Renal cortex interstitium (tissue), 15 donors: ENCODE data around the gene SALL1. TPM values are rescaled to one million over a fixed set of nuclear protein-coding genes. Genes with fewer than 3 reads are reported as not detected.

ENCODE experiments used
- DNase-seq, 11 donors: peaks; one replicate each; pipeline ENCODE4 v3.0.0-alpha.2; 2013; ENCODE audit warnings: low read depth in 9 of 11, low spot score in 4 of 11; ENCODE audit errors: extremely low read depth in 1 of 11
- long read RNA-seq, 16 experiments: transcript quantifications; one replicate each; lab custom pipeline, GENCODE V29; 2026
- polyA plus RNA-seq, 3 donors: library from polyadenylated mRNA; unstranded; fragments of 120-200 nt; gene quantifications; one replicate each; pipeline ENCODE4 v1.2.1, GENCODE V29; 2013; ENCODE audit not compliant: insufficient read length in 3 of 3

SALL1 gene
- 100 to 1,000 TPM; 111 to 124 (median 123) TPM for polyA plus RNA-seq
- long read RNA-seq, donor 1, partial matches to known transcripts: 48 of 50 reads
- long read RNA-seq, donor 1, other reads (novel, unspliced or antisense): 0 of 50 reads
- long read RNA-seq, donor 2, partial matches to known transcripts: 69 of 69 reads
- long read RNA-seq, donor 2, other reads (novel, unspliced or antisense): 0 of 69 reads
- long read RNA-seq, donor 3, full-length matches to known transcripts: 1 of 53 reads
- long read RNA-seq, donor 3, partial matches to known transcripts: 52 of 53 reads
- long read RNA-seq, donor 3, other reads (novel, unspliced or antisense): 0 of 53 reads
- long read RNA-seq, donor 4, full-length matches to known transcripts: 1 of 36 reads
- long read RNA-seq, donor 4, partial matches to known transcripts: 35 of 36 reads
- long read RNA-seq, donor 4, other reads (novel, unspliced or antisense): 0 of 36 reads
- long read RNA-seq, donor 5: 0 reads
- long read RNA-seq, donor 6, full-length matches to known transcripts: 2 of 66 reads
- long read RNA-seq, donor 6, partial matches to known transcripts: 64 of 66 reads
- long read RNA-seq, donor 6, other reads (novel, unspliced or antisense): 0 of 66 reads
- long read RNA-seq, donor 7, full-length matches to known transcripts: 2 of 64 reads
- long read RNA-seq, donor 7, partial matches to known transcripts: 62 of 64 reads
- long read RNA-seq, donor 7, other reads (novel, unspliced or antisense): 0 of 64 reads
- long read RNA-seq, donor 8: 0 reads
- long read RNA-seq, donor 9, full-length matches to known transcripts: 1 of 35 reads
- long read RNA-seq, donor 9, partial matches to known transcripts: 34 of 35 reads
- long read RNA-seq, donor 9, other reads (novel, unspliced or antisense): 0 of 35 reads
- long read RNA-seq, donor 10, partial matches to known transcripts: 44 of 46 reads
- long read RNA-seq, donor 10, other reads (novel, unspliced or antisense): 0 of 46 reads
- long read RNA-seq, donor 11, partial matches to known transcripts: 50 of 51 reads
- long read RNA-seq, donor 11, other reads (novel, unspliced or antisense): 0 of 51 reads
- long read RNA-seq, donor 12, partial matches to known transcripts: 9 of 9 reads
- long read RNA-seq, donor 12, other reads (novel, unspliced or antisense): 0 of 9 reads
- long read RNA-seq, donor 13: 0 reads
- long read RNA-seq, donor 14, full-length matches to known transcripts: 1 of 24 reads
- long read RNA-seq, donor 14, partial matches to known transcripts: 23 of 24 reads
- long read RNA-seq, donor 14, other reads (novel, unspliced or antisense): 0 of 24 reads
- long read RNA-seq, donor 15, full-length matches to known transcripts: 2 of 36 reads
- long read RNA-seq, donor 15, partial matches to known transcripts: 34 of 36 reads
- long read RNA-seq, donor 15, other reads (novel, unspliced or antisense): 0 of 36 reads
- long read RNA-seq, donor 16, full-length matches to known transcripts: 13 of 154 reads
- long read RNA-seq, donor 16, partial matches to known transcripts: 141 of 154 reads
- long read RNA-seq, donor 16, other reads (novel, unspliced or antisense): 0 of 154 reads

DNA sequence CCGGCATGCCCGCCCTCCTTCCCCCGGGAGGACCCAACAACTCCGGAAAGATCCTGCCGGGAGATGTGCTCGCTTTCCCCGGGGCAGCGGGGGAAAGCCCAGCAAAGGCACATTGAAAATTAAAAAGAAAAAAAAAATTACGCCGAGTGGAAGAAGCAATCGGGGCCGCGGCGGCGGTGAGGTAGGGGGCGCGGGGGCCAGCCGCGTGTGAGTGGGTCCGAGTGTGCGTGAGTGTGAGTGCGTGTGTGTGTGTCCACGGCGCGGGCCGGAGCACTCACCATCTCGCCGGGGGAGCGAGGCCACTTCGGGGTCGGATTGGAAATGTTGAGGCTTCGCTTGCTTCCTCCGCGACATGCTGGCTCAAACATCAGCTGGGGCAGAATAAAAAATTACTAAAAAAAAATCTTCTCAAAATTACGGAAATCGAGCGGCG lies at the start of gene SALL1:
TSS of gene SALL1 (minus strand) at position 383 of the 433 bp plus-strand sequence. CDS start at position 354, 29 bp downstream.
- no peak for DNase-seq

DNA sequence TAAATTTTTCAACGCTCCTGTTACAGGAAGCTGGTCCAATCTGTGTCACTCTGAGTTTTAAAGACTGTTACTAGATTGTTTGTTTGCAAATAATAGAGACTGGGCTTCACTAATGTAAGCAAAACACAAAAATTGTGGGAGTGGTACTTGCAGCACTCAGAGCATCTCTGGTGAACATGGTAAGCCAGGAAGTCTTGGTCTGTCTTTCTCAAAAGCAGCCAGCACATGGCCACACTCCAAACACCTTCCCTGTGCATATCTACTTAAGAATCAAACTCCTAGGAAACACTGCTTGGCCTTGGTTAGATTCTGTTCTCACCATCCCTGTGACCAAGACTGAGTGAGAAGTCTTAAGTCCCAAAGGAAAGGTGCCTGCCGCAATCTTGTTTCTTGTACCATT lies 49.7 kb upstream of the SALL1 start:
- DNase-seq: no peak

DNA sequence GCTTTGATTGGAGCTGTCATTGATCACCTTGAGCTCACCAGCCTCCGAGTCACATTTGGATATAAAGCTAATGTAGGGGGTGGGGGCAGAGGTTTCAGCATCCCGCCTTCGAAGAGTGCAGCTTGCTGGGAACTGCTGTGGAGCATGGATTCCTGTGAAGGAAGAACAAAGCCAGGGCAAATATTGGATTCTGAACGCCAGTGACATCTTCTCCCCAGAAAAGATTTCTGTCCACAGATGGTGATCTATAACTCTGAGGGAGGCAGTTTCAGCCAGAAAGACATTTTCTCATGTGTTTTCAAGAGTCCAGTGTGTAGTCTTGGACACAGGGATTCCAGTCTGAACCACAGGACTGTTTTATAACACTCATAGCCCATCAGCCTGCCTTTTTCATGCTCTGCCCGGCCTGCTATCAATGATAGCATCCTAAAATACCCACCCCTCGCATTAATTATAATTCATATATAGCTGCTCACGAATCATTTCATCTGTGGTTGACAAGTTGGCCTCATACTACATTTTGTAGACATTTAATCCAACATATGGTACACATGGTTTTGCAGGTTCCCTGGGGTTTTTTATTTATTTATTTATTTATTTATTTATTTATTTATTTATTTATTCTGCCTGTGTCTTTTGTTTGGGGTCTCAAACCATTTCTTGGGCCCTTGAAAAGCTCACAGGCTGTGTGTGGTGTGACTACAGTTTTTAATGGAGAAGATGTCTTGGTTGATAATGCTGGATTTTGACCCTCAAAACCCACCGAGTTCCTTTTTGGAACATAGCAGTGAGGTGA lies 47.1 kb upstream of the SALL1 start:
- DNase-seq: no peak

DNA sequence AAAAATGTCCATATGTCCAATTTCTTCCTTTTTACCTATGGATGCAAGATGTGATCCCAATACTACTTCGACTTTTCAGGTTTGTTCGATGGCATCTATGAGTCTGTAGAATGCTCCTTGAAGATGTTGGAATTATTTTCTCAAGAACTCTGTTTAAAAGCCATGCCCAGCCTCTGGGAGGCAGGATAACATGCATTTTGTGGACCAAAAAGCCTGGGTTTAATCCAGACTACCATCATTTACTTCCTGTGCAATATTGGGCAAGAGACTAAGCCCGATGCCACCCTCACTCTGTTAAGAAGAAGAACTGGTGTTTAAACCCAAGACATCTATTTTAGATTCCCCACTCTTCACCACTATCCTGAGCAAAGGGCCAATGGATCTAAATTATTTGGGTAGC lies 42.8 kb upstream of the SALL1 start:
- no peak for DNase-seq

DNA sequence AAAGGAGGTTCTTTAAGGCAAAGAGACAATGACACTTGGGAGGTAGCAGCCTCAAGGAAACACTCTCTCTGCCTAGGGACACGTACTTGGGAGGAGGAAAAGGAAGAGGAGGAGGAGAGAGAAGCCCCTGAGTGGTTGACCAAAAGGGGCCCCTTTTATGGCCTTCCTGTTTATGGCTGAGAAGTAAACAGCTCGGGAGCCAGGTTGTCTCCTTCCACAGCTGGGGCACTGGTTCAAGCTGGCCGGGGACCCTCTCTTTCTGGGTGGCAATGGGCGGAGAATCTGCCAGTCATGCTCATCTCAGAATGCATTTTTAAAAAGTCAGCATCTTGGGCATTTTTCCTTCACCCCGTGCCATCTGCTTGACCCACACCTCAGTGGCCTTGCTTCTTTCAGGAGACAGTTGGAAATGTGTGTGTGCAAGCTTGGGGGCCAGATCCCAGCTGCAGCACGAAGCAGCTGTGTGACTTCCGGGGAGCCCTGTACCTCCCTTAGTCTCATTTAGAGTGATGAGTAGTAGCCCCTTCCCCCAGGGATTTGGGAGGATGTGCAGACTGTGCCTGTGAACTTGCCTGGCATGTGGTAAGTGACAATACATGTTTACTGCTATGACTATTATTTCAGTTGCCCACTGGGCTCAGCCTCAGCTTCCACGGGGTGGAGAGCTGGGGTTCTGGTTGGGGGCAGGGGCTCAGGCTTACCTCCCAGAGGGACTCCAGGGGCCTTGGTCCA lies 33.8 kb upstream of the SALL1 start:
- DNase-seq: no peak

DNA sequence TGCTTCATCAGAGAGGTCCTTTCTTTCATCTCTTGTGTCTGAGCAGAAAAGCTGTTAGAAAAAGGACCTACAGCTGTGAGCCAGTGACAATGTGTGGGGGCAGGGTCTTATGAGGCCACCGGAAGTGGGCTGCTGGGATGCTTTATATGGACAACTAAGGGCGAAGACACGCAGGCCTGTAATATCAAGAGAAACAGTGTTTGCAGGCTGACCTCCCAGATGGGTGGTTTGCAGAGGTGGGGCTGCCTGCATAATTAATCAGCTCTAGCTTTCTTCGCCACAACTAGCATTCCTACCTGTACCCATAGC lies 30.4 kb upstream of the SALL1 start:
- DNase-seq: no peak

DNA sequence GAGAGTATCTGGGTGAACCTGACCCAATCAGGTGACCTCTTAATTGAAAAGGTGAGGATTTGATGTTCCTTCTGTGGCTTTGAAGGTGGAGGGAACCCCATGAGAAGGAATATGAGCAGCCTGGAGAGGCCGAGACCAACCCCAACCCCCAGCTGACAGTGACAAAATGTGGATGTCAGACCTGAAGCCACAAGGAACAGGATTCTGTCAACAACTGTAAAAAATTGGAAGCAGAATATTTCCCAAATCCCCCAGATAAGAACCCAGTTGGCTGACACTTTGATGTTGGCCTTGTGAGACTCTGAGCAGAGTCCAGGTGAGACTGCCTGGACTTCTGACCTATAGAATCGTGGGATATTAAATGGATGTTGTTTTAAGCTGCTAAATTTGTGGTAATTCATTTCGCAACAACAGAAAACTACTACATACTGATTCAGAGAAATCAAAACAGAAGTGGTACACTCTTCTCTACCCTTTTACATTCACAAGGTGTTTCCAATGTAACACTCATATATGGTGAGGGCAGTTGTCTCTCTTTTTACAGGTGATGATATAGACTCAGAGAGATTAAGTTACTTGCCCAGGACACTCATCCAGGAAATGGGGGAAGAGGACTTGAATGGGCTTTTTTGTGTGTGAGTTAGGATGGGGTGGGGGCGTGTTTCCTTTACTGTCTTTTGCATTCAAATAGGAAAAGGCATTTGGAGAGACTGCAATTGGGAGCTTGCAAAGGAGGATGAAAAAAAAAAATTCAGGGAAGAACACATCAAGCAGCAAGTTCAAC lies 29.8 kb upstream of the SALL1 start:
- DNase-seq: no peak

DNA sequence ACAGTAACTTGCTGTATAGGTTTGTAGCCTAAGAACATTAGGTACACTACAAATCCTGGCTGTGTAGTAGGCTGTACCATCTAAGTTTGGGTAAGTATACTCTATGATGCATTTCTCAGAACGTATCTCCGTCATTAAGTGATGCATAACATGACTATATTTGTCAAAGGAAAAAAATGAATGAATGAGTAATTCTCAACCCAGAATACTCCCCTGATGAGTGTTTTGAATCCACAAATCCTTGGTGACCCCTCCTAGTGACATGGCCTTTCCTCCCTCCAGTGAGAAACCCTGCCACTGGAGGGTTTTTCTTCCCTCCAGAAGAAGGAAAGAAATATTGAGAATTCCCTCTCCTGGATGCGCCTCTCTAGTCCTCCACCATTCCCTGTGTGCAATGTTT lies 24.0 kb upstream of the SALL1 start:
- no peak for DNase-seq

DNA sequence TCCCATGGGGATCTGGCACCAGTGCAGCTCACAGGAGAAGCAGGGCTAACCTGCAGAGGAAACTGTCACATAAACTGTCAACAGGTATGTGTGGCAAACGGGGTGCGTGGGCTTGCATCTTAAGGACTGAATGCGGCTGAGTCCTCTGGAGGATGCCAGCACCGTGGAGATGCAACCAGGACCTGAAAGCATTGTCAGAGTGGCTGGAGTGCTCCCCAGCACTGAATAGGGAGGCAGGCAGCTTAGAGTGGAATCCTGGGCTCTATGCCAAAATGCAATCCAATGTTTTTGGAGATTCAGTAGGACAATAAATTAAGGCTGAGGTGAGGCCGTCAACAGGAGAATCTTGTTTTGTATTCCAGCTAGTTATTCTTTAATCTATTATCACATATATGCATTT lies 21.3 kb upstream of the SALL1 start:
- no peak for DNase-seq

DNA sequence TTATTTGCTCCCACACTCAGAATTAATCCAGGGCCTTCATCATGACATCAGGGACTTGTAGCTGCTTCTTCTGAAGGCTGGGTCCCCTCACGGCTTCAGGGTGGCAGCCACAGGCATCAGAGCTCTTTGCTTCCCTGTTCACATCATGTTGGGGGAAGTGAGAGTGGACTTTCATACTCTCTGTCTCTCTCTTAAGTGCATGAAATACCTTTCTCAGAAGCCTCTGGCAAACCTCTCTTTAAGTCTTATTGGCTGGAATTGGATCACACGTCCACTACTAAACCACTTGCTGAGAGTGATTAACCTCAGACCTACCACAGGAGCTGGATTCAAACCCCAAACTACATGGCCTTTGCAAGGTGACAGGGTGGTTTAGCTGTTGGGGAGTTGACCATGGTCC lies 17.7 kb upstream of the SALL1 start:
- DNase-seq: no peak

DNA sequence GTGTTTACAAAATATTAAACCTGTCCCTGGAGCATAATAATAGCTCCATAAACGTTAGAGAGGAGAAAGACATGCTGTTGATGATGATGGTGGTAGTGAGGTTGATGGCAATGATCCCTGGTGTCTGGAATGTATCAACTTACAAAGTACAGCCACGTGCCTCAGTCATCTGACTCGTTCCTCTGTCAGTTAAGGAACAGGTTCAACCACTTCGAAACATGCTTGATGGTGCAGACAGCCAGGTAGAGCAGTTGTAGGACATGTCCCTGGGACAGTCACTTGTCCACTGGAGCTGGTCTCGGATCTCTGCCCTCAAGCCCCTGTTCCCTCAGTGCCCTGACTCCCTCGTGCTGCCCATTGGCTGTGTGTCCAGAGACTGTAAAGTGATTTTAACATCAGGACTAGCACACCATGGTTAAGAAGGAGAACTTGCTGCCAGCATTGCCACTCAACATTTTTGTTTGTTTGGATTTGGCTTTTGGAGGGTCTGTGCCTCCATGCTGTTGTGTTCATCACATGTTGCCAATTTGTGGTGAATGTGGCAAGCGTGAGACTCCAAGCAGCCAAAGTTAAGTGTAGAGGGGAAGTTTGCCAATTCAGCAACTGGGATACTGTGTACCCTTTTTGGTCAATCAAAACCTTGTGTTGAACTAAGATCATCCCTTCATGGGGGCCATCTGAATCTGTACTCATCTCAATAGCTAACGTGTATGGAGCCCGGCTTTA lies 16.3 kb upstream of the SALL1 start:
- DNase-seq: no peak

DNA sequence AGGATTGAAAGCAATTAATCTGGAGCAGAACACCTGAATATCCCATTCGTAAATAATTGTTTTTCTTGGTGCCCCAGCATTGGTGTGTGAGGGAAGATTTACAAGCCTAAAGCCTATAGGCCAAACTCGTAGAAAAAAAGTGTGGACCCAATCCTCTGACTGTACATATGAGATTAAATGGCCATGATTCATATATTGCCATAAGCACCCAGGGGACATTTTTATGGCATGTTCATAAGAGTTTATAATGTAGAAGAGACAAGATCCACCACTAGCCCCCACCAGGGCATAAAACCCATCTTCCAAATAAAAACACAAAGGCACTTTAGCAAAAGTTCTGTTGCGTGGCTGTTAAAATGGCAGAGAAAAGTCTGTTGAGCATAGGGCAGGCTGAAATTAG lies 15.5 kb upstream of the SALL1 start:
- no peak for DNase-seq

DNA sequence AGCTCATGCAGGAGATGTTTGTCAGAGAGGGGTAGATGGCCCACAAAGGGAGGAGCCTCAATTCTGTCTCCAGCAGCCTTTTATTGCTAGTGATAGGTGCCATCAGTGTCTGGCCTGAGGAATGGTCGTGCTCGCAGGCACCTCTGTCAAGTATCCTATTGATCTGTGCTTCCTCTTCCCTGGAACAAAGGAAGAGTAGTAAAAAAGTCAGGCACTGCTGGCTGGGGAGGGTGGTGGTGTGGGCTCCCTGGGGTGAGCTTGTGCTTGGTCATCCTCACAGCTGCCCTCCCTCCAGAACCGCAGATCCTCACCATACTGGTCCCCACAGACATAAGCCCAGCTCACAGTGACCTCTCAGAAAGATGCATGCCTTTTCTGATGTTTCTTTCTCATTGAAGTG lies 15.0 kb upstream of the SALL1 start:
- DNase-seq: no peak

DNA sequence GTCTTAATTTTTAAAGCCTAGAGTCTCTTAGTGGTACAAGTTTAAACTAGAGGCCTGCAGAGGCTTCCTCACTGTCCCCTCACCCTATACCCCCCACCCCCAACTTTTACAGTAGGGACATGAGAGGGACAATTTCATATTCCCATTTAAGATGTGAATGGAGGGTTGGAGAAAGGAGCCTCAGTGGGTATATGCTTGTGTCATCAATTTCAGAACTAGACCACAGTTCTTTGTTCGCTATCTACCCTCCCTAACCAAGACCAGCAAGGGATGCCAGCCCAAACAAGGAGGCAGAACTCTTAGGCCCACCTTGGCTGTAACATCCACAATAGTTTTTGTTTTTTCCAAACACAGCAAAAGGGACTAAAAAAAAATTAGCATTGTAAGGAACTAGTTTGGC lies 14.0 kb upstream of the SALL1 start:
- DNase-seq: no peak

DNA sequence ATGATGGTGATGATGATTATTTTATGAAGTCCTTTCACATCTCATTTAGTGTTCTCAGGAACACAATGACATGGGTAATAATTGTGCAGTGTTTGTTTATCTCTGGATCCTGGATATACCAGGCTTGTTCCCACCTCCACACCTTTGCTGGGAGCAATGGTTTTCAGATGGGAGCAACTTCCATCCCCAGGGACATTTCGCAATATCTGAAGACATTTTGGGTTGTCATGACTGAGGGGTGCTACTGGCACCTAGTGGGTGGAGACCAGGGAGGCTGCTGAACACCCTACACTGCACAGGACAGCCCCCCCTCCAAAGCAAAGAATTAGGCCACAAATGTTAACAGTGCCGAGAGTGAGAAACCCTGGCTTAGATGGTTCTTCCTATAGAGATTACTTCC lies 13.5 kb upstream of the SALL1 start:
- no peak for DNase-seq

DNA sequence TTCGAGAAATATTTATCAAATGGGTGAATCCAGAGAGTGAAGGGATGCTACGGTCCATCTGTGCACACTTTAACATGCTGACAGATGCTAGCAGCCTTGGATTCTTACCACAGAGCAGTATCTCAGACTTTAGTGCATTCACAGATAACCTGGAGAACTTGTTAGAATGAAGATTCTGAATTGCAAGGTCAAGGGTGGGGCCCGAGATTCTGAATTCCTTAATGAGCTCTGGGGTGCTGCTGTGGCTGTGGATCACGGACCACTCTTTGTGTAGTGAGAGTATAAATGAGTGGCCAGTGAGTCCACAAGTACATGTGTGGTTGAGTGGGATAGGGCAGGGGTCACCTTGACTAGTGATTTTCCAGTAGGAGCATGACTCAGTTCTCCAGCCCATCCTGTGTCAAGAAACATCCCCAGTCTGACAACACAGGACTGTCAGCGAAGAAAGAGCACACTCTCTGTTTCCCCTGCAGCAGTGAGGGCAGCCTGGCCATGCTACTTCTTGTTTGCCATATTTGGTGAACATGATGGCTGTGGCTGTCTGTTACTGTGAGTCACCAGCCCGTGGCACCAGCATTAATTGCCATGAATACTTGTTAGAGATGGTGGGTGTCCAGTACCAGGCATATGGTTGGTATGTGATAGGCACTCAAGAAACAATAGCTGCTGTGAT lies 13.0 kb upstream of the SALL1 start:
- no peak for DNase-seq
